Measurements from ENCODE around the gene STXBP3. TPM values are rescaled to one million over a fixed set of nuclear protein-coding genes. Genes with fewer than 3 reads are reported as not detected.

The STXBP3 gene
- total and polyA plus RNA-seq, 2 of the 13 experiments (the other 11 are each of a cell fraction or from before 2014, with no cell fraction given) = 13.0 to 20.8 TPM

- TF ChIP-seq SP2 (CRISPR knock-in tag; IDR thresholded peaks at IDR 0.05) = no peak
- TF ChIP-seq ZMYM2 (CRISPR knock-in tag; IDR thresholded peaks at IDR 0.05) = peak; percentile 96
- no peak for TF ChIP-seq ZNF318 (CRISPR knock-in tag; IDR thresholded peaks at IDR 0.05)
- peak; percentile 49; the same call in 1 of the 2 replicates for TF ChIP-seq ZNF430 (CRISPR knock-in tag; IDR thresholded peaks at IDR 0.05)
- TF ChIP-seq, protein P1, sequence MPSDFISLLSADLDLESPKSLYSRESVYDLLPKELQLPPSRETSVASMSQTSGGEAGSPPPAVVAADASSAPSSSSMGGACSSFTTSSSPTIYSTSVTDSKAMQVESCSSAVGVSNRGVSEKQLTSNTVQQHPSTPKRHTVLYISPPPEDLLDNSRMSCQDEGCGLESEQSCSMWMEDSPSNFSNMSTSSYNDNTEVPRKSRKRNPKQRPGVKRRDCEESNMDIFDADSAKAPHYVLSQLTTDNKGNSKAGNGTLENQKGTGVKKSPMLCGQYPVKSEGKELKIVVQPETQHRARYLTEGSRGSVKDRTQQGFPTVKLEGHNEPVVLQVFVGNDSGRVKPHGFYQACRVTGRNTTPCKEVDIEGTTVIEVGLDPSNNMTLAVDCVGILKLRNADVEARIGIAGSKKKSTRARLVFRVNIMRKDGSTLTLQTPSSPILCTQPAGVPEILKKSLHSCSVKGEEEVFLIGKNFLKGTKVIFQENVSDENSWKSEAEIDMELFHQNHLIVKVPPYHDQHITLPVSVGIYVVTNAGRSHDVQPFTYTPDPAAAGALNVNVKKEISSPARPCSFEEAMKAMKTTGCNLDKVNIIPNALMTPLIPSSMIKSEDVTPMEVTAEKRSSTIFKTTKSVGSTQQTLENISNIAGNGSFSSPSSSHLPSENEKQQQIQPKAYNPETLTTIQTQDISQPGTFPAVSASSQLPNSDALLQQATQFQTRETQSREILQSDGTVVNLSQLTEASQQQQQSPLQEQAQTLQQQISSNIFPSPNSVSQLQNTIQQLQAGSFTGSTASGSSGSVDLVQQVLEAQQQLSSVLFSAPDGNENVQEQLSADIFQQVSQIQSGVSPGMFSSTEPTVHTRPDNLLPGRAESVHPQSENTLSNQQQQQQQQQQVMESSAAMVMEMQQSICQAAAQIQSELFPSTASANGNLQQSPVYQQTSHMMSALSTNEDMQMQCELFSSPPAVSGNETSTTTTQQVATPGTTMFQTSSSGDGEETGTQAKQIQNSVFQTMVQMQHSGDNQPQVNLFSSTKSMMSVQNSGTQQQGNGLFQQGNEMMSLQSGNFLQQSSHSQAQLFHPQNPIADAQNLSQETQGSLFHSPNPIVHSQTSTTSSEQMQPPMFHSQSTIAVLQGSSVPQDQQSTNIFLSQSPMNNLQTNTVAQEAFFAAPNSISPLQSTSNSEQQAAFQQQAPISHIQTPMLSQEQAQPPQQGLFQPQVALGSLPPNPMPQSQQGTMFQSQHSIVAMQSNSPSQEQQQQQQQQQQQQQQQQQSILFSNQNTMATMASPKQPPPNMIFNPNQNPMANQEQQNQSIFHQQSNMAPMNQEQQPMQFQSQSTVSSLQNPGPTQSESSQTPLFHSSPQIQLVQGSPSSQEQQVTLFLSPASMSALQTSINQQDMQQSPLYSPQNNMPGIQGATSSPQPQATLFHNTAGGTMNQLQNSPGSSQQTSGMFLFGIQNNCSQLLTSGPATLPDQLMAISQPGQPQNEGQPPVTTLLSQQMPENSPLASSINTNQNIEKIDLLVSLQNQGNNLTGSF (CRISPR knock-in tag; IDR thresholded peaks at IDR 0.05) = peak; percentile 66; the same call in 1 of the 2 replicates
- peak; percentile 63 for TF ChIP-seq ZSCAN25 (CRISPR knock-in tag; IDR thresholded peaks at IDR 0.05)
- TF ChIP-seq FOXM1 (CRISPR knock-in tag; IDR thresholded peaks at IDR 0.05) = no peak
- no peak for TF ChIP-seq TOPORS (CRISPR knock-in tag; IDR thresholded peaks at IDR 0.05)
- TF ChIP-seq YY1 (IDR thresholded peaks at IDR 0.05; ENCODE audit: insufficient read depth, insufficient replicate concordance, low read depth, low read length) = peak; percentile 88
- TF ChIP-seq HES4 (CRISPR knock-in tag; IDR thresholded peaks at IDR 0.05; ENCODE audit: borderline replicate concordance) = peak; percentile 79; the same call in 1 of the 2 replicates
- TF ChIP-seq DMAP1 (CRISPR knock-in tag; IDR thresholded peaks at IDR 0.05) = peak; percentile 59; the same call in 1 of the 2 replicates
- TF ChIP-seq POLR2A (IDR thresholded peaks at IDR 0.05; ENCODE audit: insufficient read depth in 1 of 2, low read depth in 2 of 2, low read length in 2 of 2) = peak; percentile 94 to 96
- TF ChIP-seq TOE1 (CRISPR knock-in tag; IDR thresholded peaks at IDR 0.05) = no peak
- peak; percentile 67 for TF ChIP-seq JUND (CRISPR knock-in tag; IDR thresholded peaks at IDR 0.05)
- TF ChIP-seq SP1 (IDR thresholded peaks at IDR 0.05) = no peak
- TF ChIP-seq SP1 (CRISPR knock-in tag; IDR thresholded peaks at IDR 0.05) = peak; percentile 87
Measured at GRCh38 chr1:108746382-108747170, at the start of gene STXBP3 (continued).
